Fibroblast of lung (primary cell): ENCODE data around the gene PLA2G4F. TPM values are rescaled to one million over a fixed set of nuclear protein-coding genes. Genes with fewer than 3 reads are reported as not detected.
"Not testable (repeated sequence)": the region's sequence is repeated elsewhere in the genome, so short reads cannot be mapped to it uniquely, and the experiment has no call there.

Experiments
- DNase-seq, 2 donors: peaks; one replicate each; pipeline versions ENCODE4 v3.0.0 to v3.0.0-alpha.2; 2010; ENCODE audit warnings: low read depth in 2 of 2
- H2AFZ ChIP-seq: 2 replicates; pipeline ENCODE4 v1.5.1; 2012; ENCODE audit warnings: low read length, control low read depth, inconsistent platforms
- H3K27ac ChIP-seq: 2 replicates; pipeline ENCODE4 v1.5.1; 2011; ENCODE audit warnings: low read length, control low read depth; ENCODE audit not compliant: insufficient read depth
- H3K27me3 ChIP-seq: 2 replicates; pipeline ENCODE4 v1.5.1; 2011; ENCODE audit warnings: mild to moderate bottlenecking, low read length; ENCODE audit not compliant: control insufficient read depth, insufficient read depth
- H3K36me3 ChIP-seq: 2 replicates; pipeline ENCODE4 v1.5.1; 2011; ENCODE audit warnings: low read length; ENCODE audit not compliant: control insufficient read depth, insufficient read depth
- H3K4me1 ChIP-seq: 2 replicates; pipeline ENCODE4 v1.5.1; 2011; ENCODE audit warnings: low read length; ENCODE audit not compliant: control insufficient read depth, insufficient read depth; ENCODE audit errors: extremely low read depth
- H3K4me2 ChIP-seq: 2 replicates; pipeline ENCODE4 v1.5.1; 2011; ENCODE audit warnings: low read length, control low read depth; ENCODE audit not compliant: insufficient read depth; ENCODE audit errors: extremely low read depth
- H3K4me3 ChIP-seq, 4 experiments: fragments of 200-600 bp in 1 of 4; sonication (generic) in 1 of 4; replicated peaks in 1 of 4; 2 replicates each; pipeline ENCODE4 v1.5.1; 2011 to 2016; ENCODE audit warnings: low read length in 4 of 4, low read depth in 3 of 4, mild to moderate bottlenecking in 3 of 4, control low read depth in 2 of 4, inconsistent platforms in 1 of 4, mixed read lengths in 1 of 4; ENCODE audit not compliant: insufficient read depth in 1 of 4; ENCODE audit errors: control extremely low read depth in 1 of 4
- H3K79me2 ChIP-seq: 2 replicates; pipeline ENCODE4 v1.5.1; 2012; ENCODE audit warnings: mild to moderate bottlenecking, low read length, inconsistent platforms; ENCODE audit not compliant: control insufficient read depth, insufficient read depth
- H3K9ac ChIP-seq: 2 replicates; pipeline ENCODE4 v1.5.1; 2011; ENCODE audit warnings: mild to moderate bottlenecking, low read length, control low read depth; ENCODE audit not compliant: insufficient read depth
- H3K9me3 ChIP-seq: 2 replicates; pipeline ENCODE4 v1.5.1; 2012; ENCODE audit warnings: low read depth, low read length; ENCODE audit not compliant: control insufficient read depth, insufficient read depth
- H4K20me1 ChIP-seq: 2 replicates; pipeline ENCODE4 v1.5.1; 2011; ENCODE audit warnings: low read length; ENCODE audit not compliant: control insufficient read depth, insufficient read depth; ENCODE audit errors: extremely low read depth
- CTCF ChIP-seq, 2 donors: IDR thresholded peaks in 1 of 2; conservative IDR thresholded peaks in 1 of 2; 1 replicate in 1 of 2; 2 replicates in 1 of 2; pipeline ENCODE4 v1.5.1; 2011 to 2012; ENCODE audit warnings: low read length in 2 of 2, control low read depth in 1 of 2, inconsistent platforms in 1 of 2, low read depth in 1 of 2, mild to moderate bottlenecking in 1 of 2
- EZH2 ChIP-seq: IDR thresholded peaks from 2 replicates; pipeline ENCODE4 v1.5.1; 2012; ENCODE audit warnings: low read length, control low read depth, mild to moderate bottlenecking; ENCODE audit errors: missing control alignments
- polyA plus RNA-seq, 2 donors: library from polyadenylated mRNA; depleted of rRNA in 1 of 2; stranded (reverse) in 1 of 2; unstranded in 1 of 2; fragments of >200 nt; gene quantifications; 2 replicates each; pipeline ENCODE4 v1.2.1, GENCODE V29; 2011 to 2012; ENCODE audit warnings: missing spikeins in 1 of 2
- total RNA-seq: library from RNA; depleted of rRNA; stranded (reverse); fragments of >200 nt; gene quantifications from 2 replicates; pipeline ENCODE4 v1.2.1, GENCODE V29; 2014

PLA2G4F gene
- total and polyA plus RNA-seq, 2 donors (not counting 1 experiment from before 2014, with no cell fraction given) = not detected

- Histone ChIP-seq H3K9ac (no peak overlapping the region), H2AFZ (no peak overlapping the region), H4K20me1 (no peaks in the 10 kb centered on the region), H3K4me1 (no peaks in the 10 kb centered on the region), H3K9me3 (no peaks in the 10 kb centered on the region), H3K4me3 (no peak overlapping the region), H3K27ac (no peak overlapping the region), H3K79me2 (no peaks in the 10 kb centered on the region), H3K27me3 (peaks cover 20% of the 10 kb centered on the region), H3K36me3 (no peaks in the 10 kb centered on the region), H3K4me2 (no peak overlapping the region)
- no peak for DNase-seq
- TF ChIP-seq EZH2 = no peak
- no peak for TF ChIP-seq CTCF (conservative IDR thresholded peaks at IDR 0.05 in 1 of 2, IDR thresholded peaks at IDR 0.05 in 1 of 2; ENCODE audit: low read depth in 1 of 2, low read length in 2 of 2)
Measured at GRCh38 chr15:42093966-42094365, 62.5 kb downstream of the PLA2G4F start.

GRCh38 chr15:42092398-42093318 lies 63.8 kb downstream of the PLA2G4F start:
- Histone ChIP-seq H3K36me3 (no peaks in the 10 kb centered on the region), H2AFZ (no peak overlapping the region), H3K9ac (no peak overlapping the region), H3K4me1 (no peaks in the 10 kb centered on the region), H3K4me2 (no peak overlapping the region), H3K27me3 (peaks cover 22% of the 10 kb centered on the region), H3K27ac (no peak overlapping the region), H3K9me3 (no peaks in the 10 kb centered on the region), H3K79me2 (no peaks in the 10 kb centered on the region), H4K20me1 (no peaks in the 10 kb centered on the region), H3K4me3 (no peak overlapping the region)
- DNase-seq = no peak
- TF ChIP-seq CTCF (conservative IDR thresholded peaks at IDR 0.05 in 1 of 2, IDR thresholded peaks at IDR 0.05 in 1 of 2; ENCODE audit: low read depth in 1 of 2, low read length in 2 of 2) (no peak), EZH2 (no peak)

- not testable (repeated sequence) for H3K27ac ChIP-seq, H3K36me3 ChIP-seq, DNase-seq, H4K20me1 ChIP-seq, H3K4me3 ChIP-seq, H3K9me3 ChIP-seq, H3K4me2 ChIP-seq, H3K9ac ChIP-seq, H2AFZ ChIP-seq, H3K79me2 ChIP-seq, H3K4me1 ChIP-seq
- H3K27me3 ChIP-seq = peaks cover 16% of the 10 kb centered on the region
Measured at GRCh38 chr15:42091753-42092397, 64.6 kb downstream of the PLA2G4F start.
